ENCODE data around the gene YWHAQ.

The YWHAQ gene

DNA sequence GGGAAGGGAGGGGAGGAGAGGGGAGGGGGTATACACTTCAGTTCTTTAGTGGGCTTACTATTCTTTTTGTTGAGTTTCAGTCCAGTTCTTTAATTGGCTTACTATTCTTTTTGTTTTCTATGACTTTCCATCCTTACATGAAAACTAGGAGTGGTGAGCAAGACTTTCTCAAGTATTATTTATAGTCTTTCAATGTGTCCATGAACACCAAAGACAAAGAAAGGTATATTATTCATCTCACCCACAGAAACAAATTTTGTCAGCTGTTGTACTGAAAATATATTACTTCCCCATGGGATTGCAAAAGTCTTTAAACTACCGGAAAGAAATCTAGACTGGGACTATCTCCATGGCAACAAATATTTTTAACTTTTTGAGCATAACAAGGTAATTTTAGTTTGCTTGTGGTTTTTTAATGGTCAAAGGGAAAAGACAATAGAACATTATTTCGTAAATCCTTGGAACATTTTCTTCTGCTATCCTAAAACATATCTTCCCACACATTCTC is 92.7 kb downstream of the YWHAQ start:
- ChIA-PET CTCF (interaction anchor here (1.5 kb wide), 1 partner anchor 17 kb away, joined by 7 read pairs; the partner anchor contains the start of gene ADAM17), POLR2A (no interaction called here)
- no peak overlapping the region for H3K4me3 ChIP-seq (ENCODE audit: low read depth, low read length)
- TF ChIP-seq, protein P1, sequence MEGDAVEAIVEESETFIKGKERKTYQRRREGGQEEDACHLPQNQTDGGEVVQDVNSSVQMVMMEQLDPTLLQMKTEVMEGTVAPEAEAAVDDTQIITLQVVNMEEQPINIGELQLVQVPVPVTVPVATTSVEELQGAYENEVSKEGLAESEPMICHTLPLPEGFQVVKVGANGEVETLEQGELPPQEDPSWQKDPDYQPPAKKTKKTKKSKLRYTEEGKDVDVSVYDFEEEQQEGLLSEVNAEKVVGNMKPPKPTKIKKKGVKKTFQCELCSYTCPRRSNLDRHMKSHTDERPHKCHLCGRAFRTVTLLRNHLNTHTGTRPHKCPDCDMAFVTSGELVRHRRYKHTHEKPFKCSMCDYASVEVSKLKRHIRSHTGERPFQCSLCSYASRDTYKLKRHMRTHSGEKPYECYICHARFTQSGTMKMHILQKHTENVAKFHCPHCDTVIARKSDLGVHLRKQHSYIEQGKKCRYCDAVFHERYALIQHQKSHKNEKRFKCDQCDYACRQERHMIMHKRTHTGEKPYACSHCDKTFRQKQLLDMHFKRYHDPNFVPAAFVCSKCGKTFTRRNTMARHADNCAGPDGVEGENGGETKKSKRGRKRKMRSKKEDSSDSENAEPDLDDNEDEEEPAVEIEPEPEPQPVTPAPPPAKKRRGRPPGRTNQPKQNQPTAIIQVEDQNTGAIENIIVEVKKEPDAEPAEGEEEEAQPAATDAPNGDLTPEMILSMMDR (IDR thresholded peaks at IDR 0.05; ENCODE audit: insufficient read depth, low read length, missing control alignments) = no peak
- no peak for DNase-seq (ENCODE audit: low read depth, low spot score)

DNA sequence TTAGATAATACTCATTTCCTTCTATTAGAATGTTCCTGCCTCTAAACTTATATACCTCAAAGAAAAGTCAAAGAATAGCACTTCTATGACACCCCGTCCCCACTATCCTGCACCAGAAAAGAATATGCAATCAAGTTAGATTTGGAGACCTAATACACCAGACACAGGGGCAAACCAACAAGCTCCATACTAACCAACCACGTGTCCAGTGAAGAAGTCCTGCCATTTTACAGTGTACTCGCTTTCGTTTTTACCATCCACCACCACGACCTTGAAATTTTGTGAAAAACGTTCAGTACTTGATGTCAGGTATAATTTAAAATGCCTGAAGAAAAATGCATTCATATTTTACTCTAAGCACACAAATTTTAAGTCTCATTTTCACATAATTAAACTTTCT is 94.3 kb downstream of the YWHAQ start:
- CTCF ChIA-PET = interaction anchor here (0.7 to 1.5 kb wide), 3 partner anchors 19 to 234 kb away, joined by 3 to 7 read pairs (median 4); partner anchors contain the start of gene ADAM17
- TF ChIP-seq, protein P1 (IDR thresholded peaks at IDR 0.05; ENCODE audit: insufficient read depth, low read length, missing control alignments) = no peak
- POLR2A ChIA-PET = no interaction called here
- no peak for DNase-seq (ENCODE audit: low read depth, low spot score)
- no peak overlapping the region for H3K4me3 ChIP-seq (ENCODE audit: low read depth, low read length)

DNA sequence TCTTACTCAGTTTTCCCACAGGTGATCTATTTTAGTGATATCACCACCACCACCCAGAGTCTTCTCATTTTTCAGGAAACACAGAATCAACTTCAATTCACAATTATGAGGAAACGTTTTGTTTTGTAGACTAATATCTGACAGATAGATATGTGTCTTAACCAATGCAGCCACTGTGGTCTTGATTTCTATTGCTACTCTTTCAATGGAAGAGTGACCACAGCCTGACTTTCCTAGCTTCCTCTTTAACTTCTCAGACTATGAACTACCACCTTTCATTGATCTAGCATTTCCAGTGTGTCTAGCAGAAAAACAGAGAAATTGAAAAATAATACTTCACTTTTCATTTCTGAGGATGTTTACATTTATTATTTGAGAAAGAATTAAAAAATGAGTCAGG is 95.6 kb downstream of the YWHAQ start:
- CTCF ChIA-PET = interaction anchor here (0.7 kb wide), 1 partner anchor 60 kb away, joined by 3 read pairs; no protein-coding TSS in a partner anchor
- TF ChIP-seq, protein P1 (IDR thresholded peaks at IDR 0.05; ENCODE audit: insufficient read depth, low read length, missing control alignments) = no peak
- POLR2A ChIA-PET = no interaction called here
- no peak for DNase-seq (ENCODE audit: low read depth, low spot score)
- H3K4me3 ChIP-seq (ENCODE audit: low read depth, low read length) = no peak overlapping the region
